Stomach (tissue), 19 donors: Measurements from ENCODE around the gene CCBE1. TPM values are rescaled to one million over a fixed set of nuclear protein-coding genes. Genes with fewer than 3 reads are reported as not detected.

ENCODE experiments used
- DNase-seq, 2 donors: peaks; one replicate each; pipeline versions ENCODE4 v3.0.0 to v3.0.0-alpha.2; 2013 to 2019
- H3K27ac ChIP-seq, 5 donors: fragments of 200-600 bp in 4 of 5; sonication (generic) in 4 of 5; one replicate each; pipeline ENCODE4 v1.5.1; 2013 to 2019; ENCODE audit warnings: mild to moderate bottlenecking in 1 of 5, moderate library complexity in 1 of 5
- H3K27me3 ChIP-seq, 3 donors: fragments of 200-600 bp; sonication (generic); one replicate each; pipeline ENCODE4 v1.5.1; 2017 to 2019; ENCODE audit warnings: mixed run types in 1 of 3
- H3K36me3 ChIP-seq, 4 donors: fragments of 200-600 bp; sonication (generic); 1 replicate in 3 of 4; 2 replicates in 1 of 4; pipeline ENCODE4 v1.5.1; 2016 to 2019
- H3K4me1 ChIP-seq, 4 donors: fragments of 200-600 bp; sonication (generic); one replicate each; pipeline ENCODE4 v1.5.1; 2016 to 2019
- H3K4me3 ChIP-seq, 4 donors: fragments of 200-600 bp; sonication (generic) in 3 of 4; one replicate each; pipeline ENCODE4 v1.5.1; 2016 to 2019; ENCODE audit warnings: mild to moderate bottlenecking in 1 of 4
- H3K9me3 ChIP-seq, 4 donors: fragments of 200-600 bp; sonication (generic); one replicate each; pipeline ENCODE4 v1.5.1; 2016 to 2019
- CTCF ChIP-seq, 7 experiments: fragments of 450-650 bp in 4 of 7; fragments of 200-600 bp in 3 of 7; sonication (generic) in 3 of 7; IDR thresholded peaks; one replicate each; pipeline ENCODE4 v1.5.1; 2016 to 2019; ENCODE audit warnings: antibody characterized with exemption in 7 of 7, control low read depth in 2 of 7, mild to moderate bottlenecking in 1 of 7
- EP300 ChIP-seq: sonication (generic); formaldehyde crosslinking; IDR thresholded peaks from one replicate; pipeline ENCODE4 v1.6.1; 2017; ENCODE audit warnings: antibody characterized with exemption
- POLR2A ChIP-seq, 4 donors: fragments of 450-650 bp; IDR thresholded peaks; one replicate each; pipeline ENCODE4 v1.6.1; 2016; ENCODE audit warnings: antibody characterized with exemption in 4 of 4, control low read depth in 2 of 4, mild to moderate bottlenecking in 1 of 4, moderate library complexity in 1 of 4
- POLR2AphosphoS5 ChIP-seq, 3 donors: sonication (generic); formaldehyde crosslinking; IDR thresholded peaks; one replicate each; pipeline ENCODE4 v1.6.1; 2016; ENCODE audit warnings: antibody characterized with exemption in 3 of 3
- WGBS, 5 donors: extraction: QIAGEN DNeasy Blood & Tissue Kit in 3 of 5; methylation state at CpG; one replicate each; pipeline versions ENCODE4 v1.1.5 to v1.1.7; 2013 to 2018; 5-methylcytosine and 5-hydroxymethylcytosine counted together
- intact Hi-C: fragments of 100-400 bp; cut with DNase I; formaldehyde crosslinking; loops from one replicate; pipeline ENCODE4 v1.15.1; 2023; ENCODE audit warnings: low total_unique reads
- long read RNA-seq, 10 donors: transcript quantifications; one replicate each; lab custom pipeline, GENCODE V29; 2026
- polyA plus RNA-seq, 3 donors: library from polyadenylated mRNA; stranded (reverse); fragments of 200-250 nt; gene quantifications; one replicate each; pipeline ENCODE4 v1.2.3, GENCODE V29; 2013
- total RNA-seq, 5 donors: library from RNA; depleted of rRNA; stranded (reverse); fragments of >200 nt; gene quantifications; one replicate each; pipeline versions ENCODE4 v1.1.0 to v1.2.3, GENCODE V29; 2014 to 2016
- donor health status: healthy with polysubstance abuse.
- donor health status: Bipolar disorder and iron deficiency.
- donor health status: healthy.

The CCBE1 gene
- total RNA-seq, result 1 to 10 TPM in 4 of 5 donors, under 1 TPM in 1; 0.29 to 4.0 (median 2.0) TPM
- under 1 TPM; 0.44 to 0.63 (median 0.61) TPM for polyA plus RNA-seq
- long read RNA-seq, donor 1, result 0 reads
- long read RNA-seq, donor 2, result 0 reads
- long read RNA-seq, donor 3, result 0 reads
- long read RNA-seq, donor 4, result 0 reads
- long read RNA-seq, donor 5, full-length matches to known transcripts, result 2 of 2 reads
- long read RNA-seq, donor 5, partial matches to known transcripts, result 0 of 2 reads
- long read RNA-seq, donor 5, other reads (novel, unspliced or antisense), result 0 of 2 reads
- long read RNA-seq, donor 6, result 0 reads
- long read RNA-seq, donor 7, full-length matches to known transcripts, result 1 of 1 reads
- long read RNA-seq, donor 7, partial matches to known transcripts, result 0 of 1 reads
- long read RNA-seq, donor 7, other reads (novel, unspliced or antisense), result 0 of 1 reads
- long read RNA-seq, donor 8, result 0 reads
- long read RNA-seq, donor 9, full-length matches to known transcripts, result 1 of 1 reads
- long read RNA-seq, donor 9, partial matches to known transcripts, result 0 of 1 reads
- long read RNA-seq, donor 9, other reads (novel, unspliced or antisense), result 0 of 1 reads
- long read RNA-seq, donor 10, result 0 reads

- TF ChIP-seq POLR2A (IDR thresholded peaks at IDR 0.05), result no peak
- no peak for TF ChIP-seq EP300
- peak in 5 of 7 experiments; percentile 46 to 81 (median 64) for TF ChIP-seq CTCF (IDR thresholded peaks at IDR 0.05)
- peak within 1 kb of the TSS; percentile 43 to 53 (median 48) for H3K4me3 ChIP-seq
- peaks cover 3 to 56% (median 25%) of the 10 kb centered on the region in 3 donors for H3K27me3 ChIP-seq
- WGBS, 5 donors, result 1 to 5% (median 1%) methylated on average over 23 to 46 of the region's 46 CpGs
- intact Hi-C loops, result no loop called here
- peaks cover 25 to 45% (median 32%) of the 10 kb centered on the region in 4 donors for H3K4me1 ChIP-seq
- peak within 1 kb of the TSS in 4 of 5 donors; percentile 42 to 61 (median 54) for H3K27ac ChIP-seq
- peak; percentile 79 to 84 for DNase-seq
- H3K9me3 ChIP-seq, result no peaks in the 10 kb centered on the region
- no peaks in the 10 kb centered on the region for H3K36me3 ChIP-seq
Measured at GRCh38 chr18:59697236-59697932, at the start of gene CCBE1. TSS of gene CCBE1 (minus strand) at chr18:59697423.

- DNase-seq, result no peak
- no peaks in the 10 kb centered on the region for H3K36me3 ChIP-seq
- no peak for TF ChIP-seq CTCF (IDR thresholded peaks at IDR 0.05)
- TF ChIP-seq EP300, result no peak
- no peak overlapping the region for H3K4me3 ChIP-seq
- H3K9me3 ChIP-seq, result peaks cover 0 to 3% (median 0%) of the 10 kb centered on the region in 4 donors
- H3K27me3 ChIP-seq, result peaks cover 0 to 3% (median 0%) of the 10 kb centered on the region in 3 donors
- 78 to 83% (median 80%) methylated on average over 4 of the region's 4 CpGs for WGBS, 5 donors
- H3K4me1 ChIP-seq, result no peaks in the 10 kb centered on the region
- H3K27ac ChIP-seq, result no peak overlapping the region
- intact Hi-C loops, result no loop called here
Measured at GRCh38 chr18:59744271-59744721, 47.1 kb upstream of the CCBE1 start.

GRCh38 chr18:59743566-59743965, 46.3 kb upstream of the CCBE1 start:
- no peak overlapping the region for H3K27ac ChIP-seq
- 58 to 75% (median 67%) methylated on average over 3 of the region's 3 CpGs for WGBS, 5 donors
- DNase-seq, result no peak
- intact Hi-C loops, result no loop called here
- H3K9me3 ChIP-seq, result peaks cover 0 to 10% (median 3%) of the 10 kb centered on the region in 4 donors
- H3K4me1 ChIP-seq, result no peaks in the 10 kb centered on the region
- peaks cover 0 to 3% (median 0%) of the 10 kb centered on the region in 3 donors for H3K27me3 ChIP-seq
- TF ChIP-seq EP300, result no peak
- no peak for TF ChIP-seq POLR2AphosphoS5 (IDR thresholded peaks at IDR 0.05)
- TF ChIP-seq POLR2A (IDR thresholded peaks at IDR 0.05), result no peak
- TF ChIP-seq CTCF (IDR thresholded peaks at IDR 0.05), result no peak
- H3K4me3 ChIP-seq, result no peak overlapping the region
- H3K36me3 ChIP-seq, result no peaks in the 10 kb centered on the region

GRCh38 chr18:59742325-59743111, 45.3 kb upstream of the CCBE1 start:
- 55 to 61% (median 56%) methylated on average over 8 of the region's 8 CpGs for WGBS, 5 donors
- H3K36me3 ChIP-seq, result no peaks in the 10 kb centered on the region
- no peak for TF ChIP-seq CTCF (IDR thresholded peaks at IDR 0.05)
- TF ChIP-seq EP300, result no peak
- TF ChIP-seq POLR2A (IDR thresholded peaks at IDR 0.05), result no peak
- TF ChIP-seq POLR2AphosphoS5 (IDR thresholded peaks at IDR 0.05), result no peak
- H3K27ac ChIP-seq, result no peak overlapping the region
- peaks cover 0 to 17% (median 7%) of the 10 kb centered on the region in 4 donors for H3K9me3 ChIP-seq
- peaks cover 0 to 3% (median 0%) of the 10 kb centered on the region in 3 donors for H3K27me3 ChIP-seq
- intact Hi-C loops, result no loop called here
- no peak overlapping the region for H3K4me3 ChIP-seq
- no peak for DNase-seq
- no peaks in the 10 kb centered on the region for H3K4me1 ChIP-seq
